Measurements from ENCODE around the gene GPR132. TPM values are rescaled to one million over a fixed set of nuclear protein-coding genes. Genes with fewer than 3 reads are reported as not detected.

GPR132 gene
- total and polyA plus RNA-seq, 2 donors (not counting 1 experiment from before 2014, with no cell fraction given): 38.6 to 54.5 TPM

- CTCF ChIA-PET: interaction anchor here (1.0 to 11.9 kb wide), 7 partner anchors 8 to 84 kb away, joined by 3 to 192 read pairs (median 5); no protein-coding TSS in a partner anchor
- ATAC-seq (ENCODE audit: low read depth): no peak
- Histone ChIP-seq H3K27ac (ENCODE audit: low read length in 2 of 2) (peak overlapping the region; percentile 74 to 98), H3K4me3 (ENCODE audit: control extremely low read depth in 1 of 5, extremely low read depth in 1 of 5, insufficient read depth in 1 of 5, low read depth in 2 of 5, low read length in 4 of 5) (peak overlapping the region in 4 of 5 experiments; percentile 8 to 100 (median 58)), H3K27me3 (replicated peaks in 1 of 4; ENCODE audit: control extremely low read depth in 1 of 4, control insufficient read depth in 3 of 4, insufficient read depth in 4 of 4, low read length in 3 of 4) (no peaks in the 10 kb centered on the region), H3K9me3 (ENCODE audit: control extremely low read depth in 1 of 3, control insufficient read depth in 2 of 3, insufficient read depth in 1 of 3, low read length in 2 of 3) (no peaks in the 10 kb centered on the region), H4K20me1 (ENCODE audit: control insufficient read depth, insufficient read depth, low read length, poor library complexity, severe bottlenecking) (peaks cover 80% of the 10 kb centered on the region), H2AFZ (ENCODE audit: insufficient read depth, low read depth, low read length, poor library complexity, severe bottlenecking) (no peak overlapping the region), H3K36me3 (replicated peaks in 1 of 2; ENCODE audit: control extremely low read depth in 1 of 2, control insufficient read depth in 1 of 2, extremely low read depth in 1 of 2, insufficient read depth in 2 of 2, low read length in 1 of 2) (peaks cover 0 to 35% of the 10 kb centered on the region in 2 experiments), H3K4me2 (replicated peaks; ENCODE audit: low read depth, low read length, poor library complexity, severe bottlenecking) (peak overlapping the region; percentile 97), H3K4me1 (ENCODE audit: control insufficient read depth in 2 of 2, insufficient read depth in 2 of 2, low read length in 2 of 2) (peaks cover 57 to 66% of the 10 kb centered on the region in 2 donors), H3K79me2 (ENCODE audit: control insufficient read depth, insufficient read depth, low read length) (peaks cover 81% of the 10 kb centered on the region), H3K9ac (ENCODE audit: low read length) (peak overlapping the region; percentile 72)
- H3K27me3 Mint-ChIP-seq: no peaks in the 10 kb centered on the region
- peak overlapping the region; percentile 96 for H3K27ac Mint-ChIP-seq
- TF ChIP-seq EZH2 (IDR thresholded peaks at IDR 0.05; ENCODE audit: borderline replicate concordance, insufficient read depth, low read depth, low read length, poor library complexity, severe bottlenecking): no peak
- TF ChIP-seq, protein P1, sequence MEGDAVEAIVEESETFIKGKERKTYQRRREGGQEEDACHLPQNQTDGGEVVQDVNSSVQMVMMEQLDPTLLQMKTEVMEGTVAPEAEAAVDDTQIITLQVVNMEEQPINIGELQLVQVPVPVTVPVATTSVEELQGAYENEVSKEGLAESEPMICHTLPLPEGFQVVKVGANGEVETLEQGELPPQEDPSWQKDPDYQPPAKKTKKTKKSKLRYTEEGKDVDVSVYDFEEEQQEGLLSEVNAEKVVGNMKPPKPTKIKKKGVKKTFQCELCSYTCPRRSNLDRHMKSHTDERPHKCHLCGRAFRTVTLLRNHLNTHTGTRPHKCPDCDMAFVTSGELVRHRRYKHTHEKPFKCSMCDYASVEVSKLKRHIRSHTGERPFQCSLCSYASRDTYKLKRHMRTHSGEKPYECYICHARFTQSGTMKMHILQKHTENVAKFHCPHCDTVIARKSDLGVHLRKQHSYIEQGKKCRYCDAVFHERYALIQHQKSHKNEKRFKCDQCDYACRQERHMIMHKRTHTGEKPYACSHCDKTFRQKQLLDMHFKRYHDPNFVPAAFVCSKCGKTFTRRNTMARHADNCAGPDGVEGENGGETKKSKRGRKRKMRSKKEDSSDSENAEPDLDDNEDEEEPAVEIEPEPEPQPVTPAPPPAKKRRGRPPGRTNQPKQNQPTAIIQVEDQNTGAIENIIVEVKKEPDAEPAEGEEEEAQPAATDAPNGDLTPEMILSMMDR (IDR thresholded peaks at IDR 0.05): no peak
- peak overlapping the region; percentile 90 for H3K4me3 Mint-ChIP-seq
- no peaks in the 10 kb centered on the region for H3K9me3 Mint-ChIP-seq (ENCODE audit: insufficient read depth)
- peaks cover 65% of the 10 kb centered on the region for H3K4me1 Mint-ChIP-seq
- DNase-seq: no peak
- POLR2A ChIA-PET: interaction anchor here (0.5 to 1.7 kb wide), 5 partner anchors 11 to 307 kb away, joined by 3 to 9 read pairs (median 4); partner anchors contain the start of gene SIVA1
- 57% methylated on average over 16 of the region's 16 CpGs for WGBS (ENCODE audit: insufficient coverage)
- intact Hi-C loops (cut with micrococcal nuclease): loop anchor here (1.0 to 10.0 kb wide), 2 partner anchors 26 to 425 kb away; partner anchors contain the start of gene CRIP1
Measured at GRCh38 chr14:105059925-105060565, 5.2 kb downstream of the GPR132 start.
